MM.1S (cell line): ENCODE data around the gene ETV7.

ENCODE experiments used
- DNase-seq: peaks from one replicate; pipeline ENCODE4 v3.0.0-alpha.2; 2015
- H2AFZ ChIP-seq: fragments of 300-600 bp; sonication (generic); 2 replicates; pipeline ENCODE4 v1.6.0; 2016; ENCODE audit warnings: antibody characterized with exemption, low read length
- H3F3A ChIP-seq: fragments of 300-600 bp; sonication (generic); 2 replicates; pipeline ENCODE4 v1.6.1; 2016; ENCODE audit warnings: mild to moderate bottlenecking, antibody characterized with exemption, low read length, moderate library complexity, mixed read lengths; ENCODE audit not compliant: insufficient read depth
- H3K27ac ChIP-seq: fragments of 300-600 bp; sonication (generic); 2 replicates; pipeline ENCODE4 v1.5.1; 2016; ENCODE audit warnings: mild to moderate bottlenecking, low read length
- H3K27me3 ChIP-seq: fragments of 300-600 bp; sonication (generic); replicated peaks from 2 replicates; pipeline ENCODE4 v1.6.0; 2016; ENCODE audit warnings: low read length; ENCODE audit not compliant: insufficient read depth
- H3K36me3 ChIP-seq: fragments of 300-600 bp; sonication (generic); replicated peaks from 2 replicates; pipeline ENCODE4 v1.6.1; 2016; ENCODE audit warnings: mild to moderate bottlenecking, low read length, mixed read lengths; ENCODE audit not compliant: insufficient read depth
- H3K4me1 ChIP-seq: fragments of 300-600 bp; sonication (generic); 2 replicates; pipeline ENCODE4 v1.6.1; 2016; ENCODE audit warnings: low read length, mixed read lengths
- H3K4me2 ChIP-seq: fragments of 300-600 bp; sonication (generic); 2 replicates; pipeline ENCODE4 v1.6.0; 2016; ENCODE audit warnings: low read depth, low read length
- H3K4me3 ChIP-seq: fragments of 300-600 bp; sonication (generic); 2 replicates; pipeline ENCODE4 v1.5.1; 2016; ENCODE audit warnings: low read length, mixed read lengths
- H3K79me2 ChIP-seq: fragments of 300-600 bp; sonication (generic); 2 replicates; pipeline ENCODE4 v1.6.1; 2016; ENCODE audit warnings: mixed run types, low read length, mixed read lengths
- H3K9ac ChIP-seq: fragments of 300-600 bp; sonication (generic); 2 replicates; pipeline ENCODE4 v1.6.1; 2016; ENCODE audit warnings: low read length, mixed read lengths
- H3K9me2 ChIP-seq: fragments of 300-600 bp; sonication (generic); replicated peaks from 2 replicates; pipeline ENCODE4 v1.6.1; 2016; ENCODE audit warnings: mild to moderate bottlenecking, low read length, mixed read lengths; ENCODE audit not compliant: insufficient read depth
- H3K9me3 ChIP-seq: fragments of 300-600 bp; sonication (generic); replicated peaks from 2 replicates; pipeline ENCODE4 v1.6.1; 2016; ENCODE audit warnings: mild to moderate bottlenecking, low read length, mixed read lengths; ENCODE audit not compliant: insufficient read depth
- H4K20me1 ChIP-seq: fragments of 300-600 bp; sonication (generic); 2 replicates; pipeline ENCODE4 v1.6.1; 2016; ENCODE audit warnings: mild to moderate bottlenecking, low read length, moderate library complexity, mixed read lengths; ENCODE audit not compliant: insufficient read depth
- EZH2 ChIP-seq: fragments of 300-600 bp; sonication (generic); optimal IDR thresholded peaks from 2 replicates; pipeline ENCODE3; 2017; ENCODE audit warnings: low read depth, mild to moderate bottlenecking, antibody characterized with exemption, low read length, mixed read lengths
- EZH2phosphoT487 ChIP-seq: fragments of 300-600 bp; sonication (generic); IDR thresholded peaks from 2 replicates; pipeline ENCODE4 v1.6.1; 2018; ENCODE audit warnings: antibody characterized with exemption, low read length
- TF ChIP-seq, protein P1 (sequence below): fragments of 300-600 bp; sonication (generic); IDR thresholded peaks from 2 replicates; pipeline ENCODE4 v1.5.1; 2016; ENCODE audit warnings: antibody characterized with exemption, low read length, mixed read lengths

ETV7 gene

GRCh38 chr6:36392621-36393020, 5.2 kb upstream of the ETV7 start:
- peaks cover 14% of the 10 kb centered on the region for H3K27me3 ChIP-seq
- no peak overlapping the region for H2AFZ ChIP-seq
- no peak overlapping the region for H3K27ac ChIP-seq
- no peaks in the 10 kb centered on the region for H3K36me3 ChIP-seq
- no peak overlapping the region for H3K4me3 ChIP-seq
- no peak for DNase-seq
- no peak overlapping the region for H3K4me2 ChIP-seq
- H3K9me3 ChIP-seq: no peaks in the 10 kb centered on the region
- no peaks in the 10 kb centered on the region for H3K9me2 ChIP-seq
- H3K9ac ChIP-seq: no peak overlapping the region
- H3K79me2 ChIP-seq: no peaks in the 10 kb centered on the region
- TF ChIP-seq EZH2phosphoT487 (no peak), EZH2 (no peak)
- TF ChIP-seq, protein P1, sequence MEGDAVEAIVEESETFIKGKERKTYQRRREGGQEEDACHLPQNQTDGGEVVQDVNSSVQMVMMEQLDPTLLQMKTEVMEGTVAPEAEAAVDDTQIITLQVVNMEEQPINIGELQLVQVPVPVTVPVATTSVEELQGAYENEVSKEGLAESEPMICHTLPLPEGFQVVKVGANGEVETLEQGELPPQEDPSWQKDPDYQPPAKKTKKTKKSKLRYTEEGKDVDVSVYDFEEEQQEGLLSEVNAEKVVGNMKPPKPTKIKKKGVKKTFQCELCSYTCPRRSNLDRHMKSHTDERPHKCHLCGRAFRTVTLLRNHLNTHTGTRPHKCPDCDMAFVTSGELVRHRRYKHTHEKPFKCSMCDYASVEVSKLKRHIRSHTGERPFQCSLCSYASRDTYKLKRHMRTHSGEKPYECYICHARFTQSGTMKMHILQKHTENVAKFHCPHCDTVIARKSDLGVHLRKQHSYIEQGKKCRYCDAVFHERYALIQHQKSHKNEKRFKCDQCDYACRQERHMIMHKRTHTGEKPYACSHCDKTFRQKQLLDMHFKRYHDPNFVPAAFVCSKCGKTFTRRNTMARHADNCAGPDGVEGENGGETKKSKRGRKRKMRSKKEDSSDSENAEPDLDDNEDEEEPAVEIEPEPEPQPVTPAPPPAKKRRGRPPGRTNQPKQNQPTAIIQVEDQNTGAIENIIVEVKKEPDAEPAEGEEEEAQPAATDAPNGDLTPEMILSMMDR: no peak
- 0 out of 2 replicates have a peak, but pooled peaks cover 7% of the 10 kb centered on the region for H3F3A ChIP-seq
- peaks cover 4% of the 10 kb centered on the region; the same call in 1 of the 2 replicates for H3K4me1 ChIP-seq
- no peaks in the 10 kb centered on the region for H4K20me1 ChIP-seq

GRCh38 chr6:36389353-36389752, 1.9 kb upstream of the ETV7 start:
- no peaks in the 10 kb centered on the region for H3K36me3 ChIP-seq
- TF ChIP-seq EZH2 (no peak), EZH2phosphoT487 (no peak)
- 0 out of 2 replicates have a peak, but pooled peaks cover 7% of the 10 kb centered on the region for H3F3A ChIP-seq
- H3K4me3 ChIP-seq: no peak overlapping the region
- H3K9me2 ChIP-seq: no peaks in the 10 kb centered on the region
- no peaks in the 10 kb centered on the region for H3K79me2 ChIP-seq
- H3K4me2 ChIP-seq: no peak overlapping the region
- no peaks in the 10 kb centered on the region for H3K9me3 ChIP-seq
- H3K27me3 ChIP-seq: peaks cover 26% of the 10 kb centered on the region
- H3K4me1 ChIP-seq: peaks cover 8% of the 10 kb centered on the region; the same call in 1 of the 2 replicates
- H3K27ac ChIP-seq: no peak overlapping the region
- H3K9ac ChIP-seq: no peak overlapping the region
- H4K20me1 ChIP-seq: no peaks in the 10 kb centered on the region
- no peak overlapping the region for H2AFZ ChIP-seq
- no peak for DNase-seq

DNA sequence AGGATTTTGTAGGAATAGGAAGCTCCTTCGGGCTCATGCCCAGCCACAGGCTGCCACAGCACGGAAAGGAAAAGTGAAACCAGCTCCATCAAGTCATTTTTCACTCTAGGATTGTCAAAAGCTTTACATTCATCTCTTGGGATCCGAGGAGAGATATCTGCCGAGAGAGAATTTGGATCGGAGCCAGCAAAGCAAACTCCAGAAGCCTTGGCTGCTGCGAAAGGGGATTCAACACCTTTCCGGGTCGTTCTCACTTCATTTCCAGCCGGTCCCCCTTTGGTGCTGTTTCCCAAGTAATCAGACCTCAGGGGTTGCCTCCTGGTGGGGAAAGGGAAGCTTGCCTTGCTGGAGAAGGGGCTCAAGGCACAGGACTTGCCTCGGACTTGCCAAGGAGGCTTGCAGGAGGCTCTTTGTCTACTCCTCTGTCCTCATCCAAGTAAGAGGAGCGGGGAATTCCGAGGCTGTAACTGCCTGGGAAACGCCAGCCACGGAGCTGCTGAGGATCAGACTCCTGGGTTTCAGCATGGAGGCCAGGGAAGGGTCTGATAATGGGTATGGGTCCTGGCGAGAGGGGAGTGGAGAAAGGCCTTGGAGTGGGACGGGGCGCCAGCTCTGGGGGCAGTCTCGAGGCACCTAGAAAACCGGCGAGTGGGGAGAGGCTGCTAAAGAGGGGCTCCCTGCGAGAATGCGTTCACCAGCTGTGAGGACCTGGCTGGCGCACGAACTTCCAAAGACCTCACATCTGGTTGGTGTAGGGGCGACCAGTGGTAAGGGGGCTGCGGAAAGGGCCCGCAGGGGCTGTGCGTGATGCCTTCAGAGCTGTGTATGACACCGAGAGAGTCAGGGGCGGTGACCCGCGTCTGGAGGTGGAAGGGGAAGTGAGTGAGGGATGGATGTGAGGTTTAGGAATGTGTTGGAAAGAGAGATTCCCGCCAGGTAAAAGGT, 702 bp downstream of the ETV7 start:
- peak overlapping the region; percentile 99 for H3K4me2 ChIP-seq
- H3K36me3 ChIP-seq: no peaks in the 10 kb centered on the region
- H3K9ac ChIP-seq: peak overlapping the region; percentile 23; the same call in 1 of the 2 replicates
- no peak for DNase-seq
- H2AFZ ChIP-seq: peak overlapping the region; percentile 90
- no peaks in the 10 kb centered on the region for H3K9me3 ChIP-seq
- TF ChIP-seq EZH2 (no peak), EZH2phosphoT487 (no peak)
- TF ChIP-seq, protein P1: no peak
- H3K79me2 ChIP-seq: no peaks in the 10 kb centered on the region
- peaks cover 8% of the 10 kb centered on the region; the same call in 1 of the 2 replicates for H3K4me1 ChIP-seq
- H3F3A ChIP-seq: 0 out of 2 replicates have a peak, but pooled peaks cover 7% of the 10 kb centered on the region
- peak overlapping the region; percentile 72 for H3K4me3 ChIP-seq
- peaks cover 26% of the 10 kb centered on the region for H3K27me3 ChIP-seq
- H3K27ac ChIP-seq: no peak overlapping the region
- no peaks in the 10 kb centered on the region for H3K9me2 ChIP-seq
- no peaks in the 10 kb centered on the region for H4K20me1 ChIP-seq
